Activated T-helper 2 cell treated with anti-CD3 and anti-CD28 coated beads, Interferon-gamma antibody, Interleukin-2, Interleukin-4, amounts not matched to agents 10 μg/mL and 5 μg/mL and 100 μg/mL, durations not matched to agents 14 hours and 24 hours and 36 hours (primary cell): ENCODE measurements around the gene F11R. TPM values are rescaled to one million over a fixed set of nuclear protein-coding genes. Genes with fewer than 3 reads are reported as not detected.
A peak's percentile ranks its signal among the peaks of the same experiment; 100 is the strongest.
"Not testable (repeated sequence)": the region's sequence is repeated elsewhere in the genome, so short reads cannot be mapped to it uniquely, and the experiment has no call there.

Experiments used
- DNase-seq: peaks from one replicate; pipeline ENCODE4 v3.0.0; 2021; ENCODE audit warnings: low spot score
- H3K27ac Mint-ChIP-seq: one replicate; pipeline ENCODE4 v1.8.0; 2021; ENCODE audit warnings: mixed read lengths
- H3K27me3 Mint-ChIP-seq: one replicate; pipeline ENCODE4 v1.8.0; 2021; ENCODE audit warnings: low read depth, mixed read lengths
- H3K36me3 Mint-ChIP-seq: one replicate; pipeline ENCODE4 v1.8.0; 2021; ENCODE audit warnings: low read depth, mixed read lengths
- H3K4me1 Mint-ChIP-seq: one replicate; pipeline ENCODE4 v1.8.0; 2021; ENCODE audit warnings: low read depth, mixed read lengths
- H3K4me3 Mint-ChIP-seq: one replicate; pipeline ENCODE4 v1.8.0; 2021; ENCODE audit warnings: low read depth, mild to moderate bottlenecking, moderate library complexity, mixed read lengths
- H3K9me3 Mint-ChIP-seq: one replicate; pipeline ENCODE4 v1.8.0; 2021; ENCODE audit warnings: mixed read lengths
- intact Hi-C: fragments of 100-400 bp; cut with micrococcal nuclease; formaldehyde crosslinking; loops from one replicate; pipeline ENCODE4 v1.15.1; 2023
- total RNA-seq: library from RNA; stranded (reverse); gene quantifications from 2 replicates; pipeline ENCODE4 v1.2.3, GENCODE V29; 2022

F11R gene
- total RNA-seq: 15.4 and 15.5 TPM in 2 replicates

DNA sequence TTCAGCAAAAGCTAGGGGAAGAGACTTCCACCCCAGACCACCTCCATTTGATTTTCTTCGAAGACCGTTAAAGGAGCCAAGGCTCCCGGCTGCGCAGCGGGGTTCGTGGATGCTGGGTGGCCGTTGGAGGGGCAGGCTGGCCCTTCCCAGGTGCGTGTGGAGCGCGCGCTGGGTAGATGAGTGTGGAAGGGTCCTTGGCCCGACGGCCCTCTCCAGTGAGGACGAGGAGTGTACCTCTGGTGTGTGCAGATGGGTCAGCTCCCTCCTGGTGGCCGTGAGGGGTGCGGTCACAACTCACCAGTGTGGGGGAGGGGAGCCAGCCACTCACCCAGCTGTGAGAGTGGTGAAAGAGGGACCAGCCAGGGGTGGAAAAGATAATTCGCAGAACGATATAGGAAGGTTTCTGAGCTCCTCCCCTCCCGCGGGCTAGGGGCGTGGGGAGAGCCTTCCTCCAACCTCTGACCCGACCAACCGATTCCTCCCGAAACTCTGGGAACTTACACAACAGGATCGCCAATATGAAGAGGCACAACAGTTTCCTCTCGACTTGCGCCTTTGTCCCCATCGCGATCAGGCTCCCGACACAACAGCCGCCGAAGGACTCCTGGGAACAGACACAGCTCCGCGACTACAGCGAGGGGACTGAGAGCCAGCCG, at the start of gene F11R:
TSS of gene F11R (minus strand) at position 644 of the 656 bp plus-strand sequence. CDS start at position 565, 79 bp downstream.
- Mint-ChIP-seq H3K27me3 (no peaks in the 10 kb centered on the region), H3K36me3 (no peaks in the 10 kb centered on the region), H3K4me3 (peak within 1 kb of the TSS; percentile 91), H3K9me3 (no peaks in the 10 kb centered on the region), H3K4me1 (peaks cover 38% of the 10 kb centered on the region), H3K27ac (peak within 1 kb of the TSS; percentile 83)
- DNase-seq: peak; percentile 25
- intact Hi-C loops: loop anchor here (1.0 kb wide), 2 partner anchors 7 to 25 kb away; partner anchors contain the start of gene USF1

DNA sequence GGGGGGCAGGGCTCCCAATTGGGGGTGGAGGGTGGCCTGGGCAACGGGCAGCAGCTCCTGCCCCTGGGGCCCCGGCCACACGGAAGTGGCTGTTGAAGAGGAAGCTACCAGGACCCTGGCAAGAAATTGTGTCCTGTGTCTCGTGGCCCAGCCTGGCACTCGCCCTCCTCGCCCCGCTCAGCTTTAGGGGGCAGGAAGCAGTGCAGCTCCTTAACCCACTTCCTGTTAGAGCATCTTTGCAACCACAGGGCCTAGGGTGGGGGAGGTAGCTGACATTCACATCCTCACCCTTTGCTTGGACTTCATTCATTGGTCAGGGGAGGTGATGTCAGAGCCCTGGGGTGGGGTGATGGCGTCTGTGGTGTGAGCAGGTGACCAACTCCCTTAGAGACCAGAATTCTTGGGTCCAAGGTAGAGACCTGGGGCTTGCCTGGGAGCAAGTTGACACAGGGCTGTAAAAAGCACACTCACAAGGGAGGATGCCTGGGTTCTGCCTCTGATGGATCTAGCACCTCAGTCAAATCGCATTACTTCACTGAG, 48.8 kb upstream of the F11R start, which contains the start of gene ARHGAP30:
TSS of gene ARHGAP30 (minus strand) at position 161 of the 540 bp plus-strand sequence. CDS start 267 bp downstream, outside the sequence.
- Mint-ChIP-seq H3K27ac (peak within 1 kb of the TSS; percentile 98), H3K4me1 (peaks cover 35% of the 10 kb centered on the region), H3K9me3 (no peaks in the 10 kb centered on the region), H3K27me3 (no peaks in the 10 kb centered on the region), H3K4me3 (peak within 1 kb of the TSS; percentile 100), H3K36me3 (peaks cover 28% of the 10 kb centered on the region)
- intact Hi-C loops: loop anchor here (1.0 to 5.0 kb wide), 4 partner anchors 22 to 88 kb away; partner anchors contain the start of genes DEDD, NIT1, PFDN2 and USP21
- peak; percentile 85 for DNase-seq

DNA sequence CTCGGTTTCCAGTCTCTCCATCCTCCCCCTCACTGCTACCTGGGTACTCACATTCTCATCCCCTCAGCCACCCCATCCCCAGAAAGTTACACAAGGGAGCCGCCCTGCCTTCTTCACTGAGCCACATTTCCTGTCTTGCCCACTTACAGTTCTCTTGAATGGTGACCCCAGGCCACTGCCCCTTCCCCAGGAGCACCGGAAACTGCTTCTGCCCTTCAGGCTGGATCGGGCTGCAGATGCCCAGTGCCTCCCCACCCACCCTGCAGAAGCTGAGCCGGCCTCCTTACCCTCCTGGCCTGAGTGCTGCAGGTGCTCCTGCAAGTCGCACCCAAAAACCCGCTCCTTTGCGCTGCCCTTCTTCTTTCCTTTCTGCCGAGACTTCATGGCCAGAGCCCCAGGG, 48.3 kb upstream of the F11R start:
- H3K9me3 Mint-ChIP-seq: no peaks in the 10 kb centered on the region
- peak overlapping the region; percentile 100 for H3K4me3 Mint-ChIP-seq
- peaks cover 40% of the 10 kb centered on the region for H3K4me1 Mint-ChIP-seq
- H3K36me3 Mint-ChIP-seq: peaks cover 33% of the 10 kb centered on the region
- DNase-seq: peak; percentile 24
- intact Hi-C loops: loop anchor here (5.0 kb wide), 1 partner anchor 88 kb away; the partner anchor contains the start of gene USP21
- peak overlapping the region; percentile 98 for H3K27ac Mint-ChIP-seq
- no peaks in the 10 kb centered on the region for H3K27me3 Mint-ChIP-seq

- peaks cover 40% of the 10 kb centered on the region for H3K36me3 Mint-ChIP-seq
- DNase-seq: peak; percentile 80
- H3K4me1 Mint-ChIP-seq: peaks cover 47% of the 10 kb centered on the region
- no peaks in the 10 kb centered on the region for H3K27me3 Mint-ChIP-seq
- intact Hi-C loops: loop anchor here (1.0 to 5.0 kb wide), 3 partner anchors 23 to 89 kb away; partner anchors contain the start of genes USF1 and USP21
- H3K9me3 Mint-ChIP-seq: no peaks in the 10 kb centered on the region
- peak overlapping the region; percentile 100 for H3K4me3 Mint-ChIP-seq
- H3K27ac Mint-ChIP-seq: peak overlapping the region; percentile 98
These were observed 47.6 kb upstream of the F11R start for GRCh38 chr1:161068306-161069234.

DNA sequence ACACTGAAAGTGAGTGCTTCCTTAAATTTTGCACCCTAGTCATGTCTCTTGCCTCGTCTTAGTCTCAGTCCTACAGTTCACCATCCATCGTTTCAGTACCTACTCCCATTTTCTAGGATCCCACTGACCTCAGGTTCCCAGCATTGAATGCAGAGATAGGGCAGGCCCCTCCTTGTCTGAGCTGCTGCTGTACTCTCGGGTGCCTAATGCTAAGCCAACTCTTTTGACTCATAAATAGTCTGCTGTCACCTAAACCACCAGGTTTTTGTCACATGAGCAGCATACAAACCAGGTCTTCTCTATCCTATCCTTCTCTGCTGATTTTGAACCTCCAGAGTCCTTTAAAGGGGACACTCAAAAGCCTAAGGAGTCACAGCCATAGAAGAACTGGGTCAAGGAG, 45.7 kb upstream of the F11R start:
- H3K27ac Mint-ChIP-seq: peak overlapping the region; percentile 98
- peaks cover 54% of the 10 kb centered on the region for H3K36me3 Mint-ChIP-seq
- DNase-seq: no peak
- H3K27me3 Mint-ChIP-seq: no peaks in the 10 kb centered on the region
- intact Hi-C loops: loop anchor here (5.0 kb wide), 1 partner anchor 91 kb away; the partner anchor contains the start of gene USP21
- no peaks in the 10 kb centered on the region for H3K9me3 Mint-ChIP-seq
- peak overlapping the region; percentile 100 for H3K4me3 Mint-ChIP-seq
- peaks cover 50% of the 10 kb centered on the region for H3K4me1 Mint-ChIP-seq

DNA sequence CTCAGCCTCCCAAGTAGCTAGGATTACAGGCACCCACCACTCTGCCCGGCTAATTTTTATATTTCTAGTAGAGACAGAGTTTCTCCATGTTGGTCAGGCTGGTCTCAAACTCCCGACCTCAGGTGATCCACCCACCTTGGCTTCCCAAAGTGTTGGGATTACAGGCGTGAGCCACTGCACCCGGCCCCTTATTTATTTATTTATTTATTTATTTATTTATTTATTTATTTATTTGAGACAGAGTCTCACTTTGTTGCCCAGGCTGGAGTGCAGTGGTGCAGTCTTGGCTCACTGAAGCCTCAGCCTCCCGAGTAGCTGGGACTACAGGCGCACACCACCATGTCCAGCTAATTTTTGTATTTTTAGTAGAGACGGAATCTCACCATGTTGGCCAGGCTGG, 44.7 kb upstream of the F11R start:
- Mint-ChIP-seq H3K36me3 (peaks cover 60% of the 10 kb centered on the region), H3K4me1 (peaks cover 43% of the 10 kb centered on the region), H3K4me3 (peak overlapping the region; percentile 31)
- not testable (repeated sequence) for H3K27ac Mint-ChIP-seq, H3K27me3 Mint-ChIP-seq, DNase-seq, H3K9me3 Mint-ChIP-seq
- intact Hi-C loops: loop anchor here (5.0 kb wide), 1 partner anchor 92 kb away; the partner anchor contains the start of gene USP21

DNA sequence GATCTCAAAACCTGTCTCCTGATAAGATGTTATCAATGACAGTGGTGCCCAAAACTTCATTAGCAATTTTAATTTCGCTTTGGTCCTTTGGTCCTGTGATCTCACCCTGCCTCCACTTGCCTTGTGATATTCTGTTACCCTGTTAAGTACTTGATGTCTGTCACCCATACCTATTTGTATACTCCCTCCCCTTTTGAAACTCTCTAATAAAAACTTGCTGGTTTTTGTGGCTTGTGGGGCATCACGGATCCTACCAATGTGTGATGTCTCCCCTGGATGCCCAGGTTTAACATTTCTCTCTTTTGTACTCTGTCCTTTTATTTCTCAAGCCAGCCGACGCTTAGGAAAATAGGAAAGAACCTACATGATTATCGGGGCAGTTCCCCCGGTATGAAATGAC, 43.0 kb upstream of the F11R start:
- H3K9me3 Mint-ChIP-seq, intact Hi-C loops, H3K27me3 Mint-ChIP-seq, DNase-seq: not testable (repeated sequence)
- peaks cover 48% of the 10 kb centered on the region for H3K4me1 Mint-ChIP-seq
- peaks cover 72% of the 10 kb centered on the region for H3K36me3 Mint-ChIP-seq
- peak overlapping the region; percentile 38 for H3K4me3 Mint-ChIP-seq
- H3K27ac Mint-ChIP-seq: peak overlapping the region; percentile 29

GRCh38 chr1:161061419-161061818, 40.5 kb upstream of the F11R start:
- Mint-ChIP-seq H3K27ac (no peak overlapping the region), H3K36me3 (peaks cover 66% of the 10 kb centered on the region), H3K27me3 (no peaks in the 10 kb centered on the region), H3K9me3 (no peaks in the 10 kb centered on the region), H3K4me3 (no peak overlapping the region), H3K4me1 (peaks cover 32% of the 10 kb centered on the region)
- intact Hi-C loops: no loop called here
- DNase-seq: no peak

GRCh38 chr1:161059293-161059692, 38.3 kb upstream of the F11R start:
- Mint-ChIP-seq H3K4me3 (no peak overlapping the region), H3K4me1 (peaks cover 26% of the 10 kb centered on the region), H3K27ac (peak overlapping the region; percentile 68), H3K9me3 (no peaks in the 10 kb centered on the region), H3K36me3 (peaks cover 68% of the 10 kb centered on the region), H3K27me3 (no peaks in the 10 kb centered on the region)
- no peak for DNase-seq
- intact Hi-C loops: no loop called here

- H3K27me3 Mint-ChIP-seq: no peaks in the 10 kb centered on the region
- peaks cover 69% of the 10 kb centered on the region for H3K36me3 Mint-ChIP-seq
- no peaks in the 10 kb centered on the region for H3K9me3 Mint-ChIP-seq
- H3K4me1 Mint-ChIP-seq: peaks cover 16% of the 10 kb centered on the region
- no peak overlapping the region for H3K27ac Mint-ChIP-seq
- intact Hi-C loops: no loop called here
- no peak overlapping the region for H3K4me3 Mint-ChIP-seq
- no peak for DNase-seq
These were observed 33.9 kb upstream of the F11R start for GRCh38 chr1:161054805-161055204.

- Mint-ChIP-seq H3K4me1 (peaks cover 11% of the 10 kb centered on the region), H3K9me3 (no peaks in the 10 kb centered on the region), H3K4me3 (no peak overlapping the region), H3K36me3 (peaks cover 69% of the 10 kb centered on the region), H3K27ac (no peak overlapping the region), H3K27me3 (no peaks in the 10 kb centered on the region)
- intact Hi-C loops: no loop called here
- no peak for DNase-seq
These were observed 33.3 kb upstream of the F11R start for GRCh38 chr1:161054232-161054631.

DNA sequence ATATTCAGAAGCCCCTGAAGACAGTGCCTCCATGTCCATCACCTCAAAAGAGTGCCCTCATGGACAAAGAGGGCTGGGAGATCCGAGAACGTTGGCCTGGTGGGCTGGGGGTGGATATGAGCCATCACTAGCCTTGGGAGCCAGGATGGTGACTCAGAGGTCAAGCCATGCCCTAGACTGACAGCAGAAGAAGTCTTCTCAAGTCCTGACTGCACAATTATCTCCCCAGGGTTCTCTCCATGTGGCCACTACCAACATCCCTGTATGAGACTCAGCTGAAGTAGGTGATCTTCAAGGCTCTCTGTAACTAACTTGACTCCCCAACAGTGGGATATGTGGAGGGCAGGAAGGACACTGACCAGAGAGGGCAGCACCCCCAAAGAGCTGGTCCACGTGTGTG, 31.9 kb upstream of the F11R start:
- DNase-seq: no peak
- peaks cover 77% of the 10 kb centered on the region for H3K36me3 Mint-ChIP-seq
- H3K27me3 Mint-ChIP-seq: no peaks in the 10 kb centered on the region
- peaks cover 9% of the 10 kb centered on the region for H3K4me1 Mint-ChIP-seq
- no peak overlapping the region for H3K4me3 Mint-ChIP-seq
- H3K27ac Mint-ChIP-seq: no peak overlapping the region
- H3K9me3 Mint-ChIP-seq: no peaks in the 10 kb centered on the region
- intact Hi-C loops: no loop called here
